GM12872 (cell line): ENCODE data around the gene MEGF11.

ENCODE experiments used
- CTCF ChIP-seq: IDR thresholded peaks from 3 replicates; pipeline ENCODE4 v1.5.1; 2011; ENCODE audit warnings: low read depth, mild to moderate bottlenecking, low read length, moderate library complexity; ENCODE audit not compliant: insufficient read depth

Gene MEGF11

GRCh38 chr15:66234798-66235197, 18.8 kb downstream of the MEGF11 start:
- TF ChIP-seq CTCF = no peak

GRCh38 chr15:66233487-66234415, 19.8 kb downstream of the MEGF11 start:
- peak; percentile 59 for TF ChIP-seq CTCF

- no peak for TF ChIP-seq CTCF
These were observed 21.3 kb downstream of the MEGF11 start for GRCh38 chr15:66232267-66232625.

- no peak for TF ChIP-seq CTCF
These were observed 21.9 kb downstream of the MEGF11 start for GRCh38 chr15:66231394-66232266.

GRCh38 chr15:66229790-66230465, 23.6 kb downstream of the MEGF11 start:
- no peak for TF ChIP-seq CTCF

GRCh38 chr15:66228807-66229735, 24.5 kb downstream of the MEGF11 start:
- TF ChIP-seq CTCF = no peak
